GM18909 (cell line): Measurements from ENCODE around the gene DMBT1.

ENCODE experiments used
- ATAC-seq: cut with Tn5 transposase; IDR thresholded peaks from one replicate; pipeline ENCODE4 v1.9.1; 2021; ENCODE audit warnings: mild to moderate bottlenecking; ENCODE audit not compliant: unreplicated experiment, poor library complexity

DMBT1 gene

DNA sequence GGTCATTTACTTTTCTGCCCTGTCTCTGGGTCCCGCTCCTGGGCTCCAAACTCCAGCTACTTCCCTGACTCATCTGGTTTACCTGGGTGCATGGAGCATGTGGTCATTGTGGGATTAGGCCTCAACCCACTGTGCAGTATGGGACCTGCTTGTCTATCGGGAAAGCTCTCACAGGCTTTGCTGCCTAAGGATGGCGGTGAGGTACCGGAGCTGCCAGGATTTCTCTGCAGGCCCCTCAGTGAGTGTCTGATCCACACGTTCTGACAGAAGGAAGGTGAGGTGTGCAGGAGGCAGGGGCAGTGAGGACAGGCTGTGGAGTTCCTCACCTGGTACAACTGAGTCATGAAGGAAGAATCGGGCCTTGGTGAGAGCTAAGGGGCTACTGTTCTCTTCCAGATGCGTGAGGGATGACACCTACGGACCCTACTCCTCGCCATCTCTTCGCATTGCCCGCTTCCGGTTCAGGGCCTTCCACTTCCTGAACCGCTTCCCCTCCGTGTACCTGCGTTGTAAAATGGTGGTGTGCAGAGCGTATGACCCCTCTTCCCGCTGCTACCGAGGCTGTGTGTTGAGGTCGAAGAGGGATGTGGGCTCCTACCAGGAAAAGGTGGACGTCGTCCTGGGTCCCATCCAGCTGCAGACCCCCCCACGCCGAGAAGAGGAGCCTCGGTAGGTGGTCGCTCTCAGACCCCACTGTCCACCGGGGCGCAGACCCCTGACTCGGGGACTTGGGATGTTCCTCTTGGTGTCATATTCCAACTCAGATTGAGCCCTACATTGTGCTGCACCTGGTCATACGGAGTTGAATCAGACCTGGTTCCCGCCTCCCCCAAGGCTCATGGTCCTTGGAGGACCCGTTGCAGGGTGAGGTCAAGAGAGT is 82.4 kb downstream of the DMBT1 start:
- ATAC-seq, result no peak

DNA sequence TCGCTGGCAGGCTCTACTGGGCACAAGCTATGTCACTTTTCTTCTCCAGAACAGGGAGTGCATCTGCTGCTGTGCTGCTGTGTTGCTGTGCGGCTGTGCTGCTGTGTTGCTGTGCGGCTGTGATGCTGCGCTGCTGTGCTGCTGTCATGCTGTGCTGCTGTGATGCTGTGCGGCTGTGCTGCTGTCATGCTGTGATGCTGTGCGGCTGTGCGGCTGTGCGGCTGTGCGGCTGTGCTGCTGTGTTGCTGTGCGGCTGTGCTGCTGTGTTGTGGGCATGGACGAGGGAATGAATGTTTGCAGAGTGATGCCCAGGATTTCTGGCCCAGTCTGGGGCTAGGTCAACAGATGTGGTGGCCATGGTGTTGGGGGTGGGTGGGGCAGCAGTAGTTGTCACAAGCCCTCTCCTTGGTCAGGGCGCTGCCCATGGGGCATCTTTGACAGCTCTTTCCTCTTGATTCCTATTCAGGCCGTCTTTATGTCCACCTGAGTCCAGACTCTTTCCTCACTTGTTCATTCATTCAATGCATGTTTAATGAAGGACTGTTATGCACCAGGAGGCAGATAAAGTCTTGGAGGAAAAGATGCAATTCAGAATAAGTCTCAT is 83.5 kb downstream of the DMBT1 start:
- no peak for ATAC-seq

GRCh38 chr10:122646511-122647382 is 86.2 kb downstream of the DMBT1 start:
- no peak for ATAC-seq

- ATAC-seq, result no peak
Measured at GRCh38 chr10:122647383-122647968, 86.9 kb downstream of the DMBT1 start.

DNA sequence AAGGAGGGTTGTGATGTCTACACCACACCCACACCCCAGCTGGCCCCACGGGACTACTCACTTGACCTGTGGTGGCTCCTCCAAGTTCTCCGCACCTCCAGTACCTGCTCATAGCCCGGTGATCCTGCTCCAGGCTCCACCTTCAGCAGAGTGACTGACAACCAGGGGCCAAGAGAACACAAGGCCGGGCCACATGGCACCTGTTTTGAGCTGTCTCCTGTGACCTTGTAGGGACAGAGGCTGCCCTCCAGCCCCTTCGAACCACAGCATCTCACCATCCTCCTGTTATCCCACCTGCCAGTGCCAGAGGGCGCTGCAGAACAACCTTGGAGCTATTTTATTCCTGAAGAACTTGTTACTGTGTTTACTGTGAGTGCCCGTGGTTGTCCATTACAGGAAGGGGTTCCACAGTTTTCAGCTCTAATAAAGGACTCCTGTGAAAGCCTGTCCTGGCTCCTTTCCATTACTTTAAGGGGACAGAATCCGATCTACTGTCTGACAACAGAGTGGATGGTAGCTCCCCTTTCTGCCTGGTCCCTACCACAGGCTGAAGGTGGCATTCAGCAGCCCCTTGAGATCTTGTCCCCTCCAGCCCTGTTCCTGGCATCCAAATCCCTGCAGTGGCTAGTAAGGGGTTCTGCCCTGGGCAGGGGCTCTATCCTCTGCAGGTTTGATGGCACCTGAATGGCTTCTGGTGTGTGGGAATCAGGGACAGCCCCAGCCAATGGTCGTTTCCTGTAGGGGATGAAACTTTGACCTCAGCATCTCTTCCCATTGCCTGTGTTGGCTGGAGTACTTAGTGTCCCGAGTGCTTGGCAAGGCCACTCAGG is 88.3 kb downstream of the DMBT1 start:
- no peak for ATAC-seq

DNA sequence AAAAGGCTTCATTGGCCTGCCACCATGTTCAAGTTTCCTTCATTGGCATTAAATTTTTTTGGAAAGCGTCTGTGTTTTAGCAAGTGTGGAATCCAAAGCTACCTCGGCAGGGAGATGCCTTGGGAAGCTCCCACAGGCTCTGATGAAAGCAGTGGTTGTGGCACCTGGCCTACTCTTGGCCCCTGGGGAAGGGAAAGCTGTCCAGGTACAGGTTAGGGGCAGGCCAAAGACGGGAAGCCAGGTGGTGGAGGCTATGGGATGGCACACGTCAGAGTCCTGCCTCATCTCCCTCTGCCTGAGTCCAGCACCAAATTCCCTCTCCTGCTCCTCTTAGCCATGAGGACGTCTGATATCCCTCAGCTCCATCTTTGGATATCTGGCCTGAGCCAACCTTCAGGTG is 89.3 kb downstream of the DMBT1 start:
- ATAC-seq, result no peak

DNA sequence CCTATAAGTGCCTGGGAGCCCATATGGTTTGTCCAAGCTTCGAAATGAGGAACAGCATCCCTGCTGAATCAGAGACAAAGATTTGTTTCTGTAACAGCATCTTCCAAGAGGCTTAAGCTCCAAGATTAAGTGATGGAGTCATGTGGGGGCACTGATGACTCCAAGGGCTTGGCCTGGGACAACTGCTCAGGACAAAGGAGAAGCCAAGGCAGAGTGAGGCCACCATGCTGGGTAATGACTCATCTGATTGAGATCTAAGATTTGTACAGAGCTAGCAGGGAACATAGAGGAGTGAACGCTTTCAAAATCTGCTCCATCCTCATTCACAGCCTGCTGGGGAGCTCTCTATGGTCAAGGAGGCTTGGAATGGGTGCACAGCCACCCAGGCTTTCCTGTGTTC is 89.8 kb downstream of the DMBT1 start:
- ATAC-seq, result no peak

DNA sequence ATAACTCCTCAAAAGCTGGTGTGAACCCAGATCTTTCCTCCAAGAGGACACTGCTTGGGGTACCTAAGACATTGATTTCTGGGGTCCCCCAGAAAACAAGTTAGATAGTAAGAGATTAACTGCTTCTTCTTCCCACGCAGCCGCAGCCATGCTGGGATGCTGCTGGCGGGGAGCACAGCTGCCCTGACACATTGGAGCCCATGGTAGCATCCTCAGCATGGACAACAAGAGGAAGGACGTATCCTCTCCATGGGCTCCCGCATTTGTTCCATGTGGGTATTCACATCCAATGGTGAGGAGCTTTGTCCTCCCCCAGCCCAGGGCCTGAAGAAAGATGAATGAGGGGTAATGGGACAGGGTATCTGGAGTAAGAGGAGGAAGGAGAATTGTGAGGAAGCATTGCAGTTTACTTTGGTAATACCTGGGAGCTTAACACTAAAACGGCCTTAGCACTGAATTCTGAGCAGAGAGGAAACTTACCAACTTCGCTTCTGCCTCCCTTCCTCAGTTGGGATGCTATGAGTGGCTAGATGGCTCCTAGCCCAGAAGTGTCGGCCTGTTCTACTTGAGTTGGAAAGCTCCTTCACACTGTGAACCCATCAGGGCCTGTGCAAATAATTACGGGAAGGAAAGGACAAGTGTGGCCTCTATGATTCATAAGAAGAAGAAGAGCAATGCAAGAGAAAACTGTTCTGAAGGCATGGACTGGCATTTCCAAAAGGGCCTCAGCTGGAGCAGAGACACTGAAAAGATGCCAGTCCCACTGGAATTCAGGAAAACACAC is 95.2 kb downstream of the DMBT1 start:
- no peak for ATAC-seq

DNA sequence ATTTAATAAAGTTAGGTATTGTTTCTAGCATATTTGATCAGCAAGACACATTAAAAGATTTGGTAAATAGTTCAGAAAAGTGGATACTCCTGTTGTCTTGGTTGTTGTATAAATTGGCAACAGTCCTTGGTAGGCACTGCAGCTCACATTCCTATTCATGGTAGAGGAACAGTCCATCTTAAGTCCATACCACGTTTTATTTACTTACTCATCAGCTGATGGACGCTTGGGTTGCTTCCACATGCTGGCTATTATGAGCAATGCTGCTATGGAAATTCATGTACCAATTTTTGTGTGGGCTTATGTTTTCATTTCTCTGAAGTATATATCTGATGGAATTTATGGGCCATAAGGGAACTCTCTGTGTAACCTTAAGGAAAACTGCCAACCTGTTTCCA is 95.8 kb downstream of the DMBT1 start:
- no peak for ATAC-seq

DNA sequence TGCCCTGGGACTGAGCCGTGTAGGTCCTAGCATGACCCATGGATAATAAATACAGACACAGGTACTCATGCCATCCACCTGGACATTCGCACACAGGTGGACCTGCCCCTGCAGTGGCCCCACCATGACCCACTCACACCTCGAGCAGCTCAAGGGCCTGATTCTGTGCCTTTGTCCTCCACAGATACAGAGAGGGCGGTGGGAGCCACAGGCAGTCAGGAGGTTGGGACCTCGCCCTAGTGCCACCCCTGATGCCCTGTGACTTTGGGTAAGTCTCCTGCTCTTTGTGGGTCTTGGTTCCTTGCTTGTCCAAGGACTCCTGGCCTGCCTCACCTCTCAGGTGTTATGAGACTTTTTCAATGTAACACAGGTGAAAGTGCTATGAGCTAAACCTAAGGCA is 96.2 kb downstream of the DMBT1 start:
- ATAC-seq, result no peak

DNA sequence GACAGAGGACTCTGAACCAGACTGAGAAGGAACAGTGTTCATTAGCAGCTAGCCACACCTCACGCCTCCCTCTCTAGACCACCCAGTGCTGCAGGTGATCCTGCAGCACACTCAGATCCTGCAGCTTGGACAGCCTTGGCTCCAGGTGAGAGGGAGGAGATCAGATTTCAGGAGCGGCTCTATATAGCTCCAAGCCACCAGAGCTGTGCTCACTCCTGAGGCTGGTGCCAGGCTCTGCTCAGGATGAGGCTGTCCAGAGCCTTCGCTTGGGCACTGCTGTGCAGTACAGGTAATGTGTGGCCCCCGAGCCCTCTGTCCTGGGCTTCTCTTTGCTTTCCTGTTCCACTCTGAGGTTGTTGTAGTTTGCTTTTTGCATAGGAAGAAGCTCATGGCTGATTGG is 96.7 kb downstream of the DMBT1 start:
- ATAC-seq, result no peak

DNA sequence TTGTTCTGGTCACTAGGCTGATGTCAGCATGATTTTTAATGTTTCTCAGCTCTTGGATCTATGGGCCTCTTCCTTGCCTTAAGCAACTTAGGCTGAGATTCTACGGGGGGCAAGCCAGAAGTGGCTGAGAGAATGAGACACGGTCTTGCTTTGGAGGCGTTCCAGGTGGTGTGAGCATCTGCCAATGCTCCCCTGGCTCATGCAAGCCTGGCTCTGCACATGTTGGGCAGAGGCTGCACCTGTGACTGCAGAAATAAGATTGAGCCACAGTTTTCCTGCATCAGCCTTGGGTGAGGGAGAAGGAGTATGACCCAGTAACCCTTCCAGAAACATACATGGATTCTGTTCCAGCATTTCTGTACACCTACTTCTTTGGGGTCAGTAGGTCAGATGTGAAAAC is 97.2 kb downstream of the DMBT1 start:
- no peak for ATAC-seq

GRCh38 chr10:122658356-122659049 is 97.9 kb downstream of the DMBT1 start:
- ATAC-seq, result no peak

- no peak for ATAC-seq
Measured at GRCh38 chr10:122659126-122659525, 98.6 kb downstream of the DMBT1 start.

GRCh38 chr10:122659651-122660050 is 99.1 kb downstream of the DMBT1 start:
- ATAC-seq, result no peak

DNA sequence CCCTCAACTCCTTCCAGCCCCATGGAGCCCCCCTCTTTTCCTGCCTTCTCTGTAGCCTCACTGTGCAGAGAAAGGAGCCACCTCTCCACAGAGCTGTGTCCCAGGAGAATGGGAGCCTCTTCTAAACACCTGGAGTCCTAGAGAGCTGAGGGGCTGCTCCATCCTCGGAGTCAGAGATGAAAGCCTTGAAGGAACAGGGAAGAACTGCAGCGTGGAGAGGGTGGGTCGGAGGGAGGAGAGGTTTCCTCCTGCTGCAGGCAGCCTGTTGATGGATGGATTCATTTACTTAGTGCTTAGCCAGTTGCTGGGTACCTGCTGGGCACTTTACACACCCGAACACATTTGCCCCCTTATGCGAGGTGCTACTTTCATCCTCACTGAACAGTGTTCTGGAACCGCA is 100.1 kb downstream of the DMBT1 start:
- no peak for ATAC-seq

DNA sequence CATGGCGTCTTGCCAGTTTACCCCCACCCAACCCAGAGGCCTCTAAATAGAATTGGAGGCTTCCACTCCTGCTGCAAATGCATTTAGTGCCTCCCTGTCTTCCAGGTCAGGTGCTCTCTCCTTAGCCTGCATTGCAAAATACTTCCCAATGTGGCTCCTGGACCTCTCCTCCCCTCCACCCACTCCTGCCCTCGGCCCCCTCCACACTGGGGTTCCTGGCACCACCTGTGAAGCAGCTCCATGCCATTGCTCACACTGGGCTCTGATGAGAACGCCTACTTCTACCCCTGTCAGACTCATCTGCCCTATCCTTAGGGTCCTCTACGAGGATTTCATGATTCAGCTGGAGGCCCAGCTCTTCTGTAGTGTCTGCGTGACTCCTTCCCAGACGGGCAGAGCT is 101.7 kb downstream of the DMBT1 start:
- no peak for ATAC-seq

DNA sequence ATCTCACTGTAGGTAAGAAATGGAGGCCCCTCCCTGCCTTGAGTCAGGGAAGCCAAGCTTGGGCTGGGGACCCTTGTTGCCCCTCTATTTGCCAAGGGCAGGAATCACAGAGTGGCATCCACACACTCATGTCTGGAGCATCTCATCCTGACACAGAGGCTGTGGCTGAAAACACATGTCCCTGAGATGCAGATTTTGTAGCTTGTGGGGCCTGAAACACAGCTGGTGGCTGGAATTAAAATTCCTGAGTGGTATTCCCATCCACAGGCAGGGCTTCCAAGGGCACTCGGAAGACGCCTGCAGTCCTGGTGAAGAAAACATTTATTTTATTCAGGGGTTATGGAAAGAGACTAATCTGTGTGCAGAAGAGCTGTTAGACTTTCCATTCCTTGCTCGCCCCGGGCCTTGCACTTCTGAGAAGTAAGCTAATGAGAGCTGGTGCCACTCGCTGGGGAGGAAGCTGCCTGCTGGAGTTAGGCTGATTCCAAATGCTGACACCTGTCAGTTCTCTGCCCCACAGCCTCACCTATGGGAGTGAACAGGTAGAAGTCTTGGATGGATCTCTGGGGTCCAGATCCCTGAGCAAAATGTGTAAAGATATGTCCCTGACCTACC is 103.1 kb downstream of the DMBT1 start:
- no peak for ATAC-seq
